B cell (primary cell): ENCODE results near the gene NANOGP8.

Experiments
- EZH2 ChIP-seq: IDR thresholded peaks from 2 replicates; pipeline ENCODE4 v1.6.1; 2012; ENCODE audit warnings: borderline replicate concordance, low read depth, mild to moderate bottlenecking, moderate library complexity, low read length; ENCODE audit not compliant: insufficient read depth, poor library complexity, severe bottlenecking
- TF ChIP-seq, protein P1 (sequence below): fragments of 200-600 bp; IDR thresholded peaks from one replicate; pipeline ENCODE4 v1.8.0; 2022; ENCODE audit warnings: antibody characterized with exemption, mild to moderate bottlenecking

GRCh38 chr15:35061161-35061824, 23.8 kb downstream of the NANOGP8 start:
- TF ChIP-seq, protein P1, sequence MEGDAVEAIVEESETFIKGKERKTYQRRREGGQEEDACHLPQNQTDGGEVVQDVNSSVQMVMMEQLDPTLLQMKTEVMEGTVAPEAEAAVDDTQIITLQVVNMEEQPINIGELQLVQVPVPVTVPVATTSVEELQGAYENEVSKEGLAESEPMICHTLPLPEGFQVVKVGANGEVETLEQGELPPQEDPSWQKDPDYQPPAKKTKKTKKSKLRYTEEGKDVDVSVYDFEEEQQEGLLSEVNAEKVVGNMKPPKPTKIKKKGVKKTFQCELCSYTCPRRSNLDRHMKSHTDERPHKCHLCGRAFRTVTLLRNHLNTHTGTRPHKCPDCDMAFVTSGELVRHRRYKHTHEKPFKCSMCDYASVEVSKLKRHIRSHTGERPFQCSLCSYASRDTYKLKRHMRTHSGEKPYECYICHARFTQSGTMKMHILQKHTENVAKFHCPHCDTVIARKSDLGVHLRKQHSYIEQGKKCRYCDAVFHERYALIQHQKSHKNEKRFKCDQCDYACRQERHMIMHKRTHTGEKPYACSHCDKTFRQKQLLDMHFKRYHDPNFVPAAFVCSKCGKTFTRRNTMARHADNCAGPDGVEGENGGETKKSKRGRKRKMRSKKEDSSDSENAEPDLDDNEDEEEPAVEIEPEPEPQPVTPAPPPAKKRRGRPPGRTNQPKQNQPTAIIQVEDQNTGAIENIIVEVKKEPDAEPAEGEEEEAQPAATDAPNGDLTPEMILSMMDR: no peak
- TF ChIP-seq EZH2: no peak
